ENCODE measurements around the gene ATPAF2. TPM values are rescaled to one million over a fixed set of nuclear protein-coding genes. Genes with fewer than 3 reads are reported as not detected.

The ATPAF2 gene
- total and polyA plus RNA-seq, 5 donors from 2014 or later = 10.9 to 25.1 (median 13.2) TPM

DNA sequence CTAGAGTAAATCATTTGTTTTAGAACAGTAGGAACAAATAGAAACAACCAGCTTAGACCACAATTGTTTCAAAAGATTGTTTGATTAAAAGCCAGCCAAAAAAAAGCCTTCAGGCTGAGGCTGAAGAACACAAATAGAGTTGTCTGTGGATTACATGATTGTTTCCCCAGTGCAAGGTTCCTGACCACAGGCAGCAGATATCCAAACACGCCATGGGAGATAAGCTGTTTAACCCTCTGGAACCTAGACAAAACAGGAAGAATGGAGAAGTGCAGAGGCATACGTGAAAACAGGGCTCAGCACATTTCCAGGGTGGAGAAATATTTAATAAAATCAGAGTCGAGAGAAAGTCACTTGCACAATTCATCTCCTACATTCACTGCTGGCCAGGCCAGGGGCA lies 21.0 kb downstream of the ATPAF2 start:
- Mint-ChIP-seq H3K4me3 (no peak overlapping the region), H3K4me1 (peaks cover 0 to 4% (median 0%) of the 10 kb centered on the region in 4 donors), H3K36me3 (peaks cover 12% of the 10 kb centered on the region), H3K27me3 (no peaks in the 10 kb centered on the region), H3K27ac (peak overlapping the region in 1 of 3 donors; percentile 21), H3K9me3 (no peaks in the 10 kb centered on the region)
- no peak for ATAC-seq (ENCODE audit: low read depth in 2 of 2)
- H3K4me3 ChIP-seq (ENCODE audit: low read depth, low read length) = no peak overlapping the region
- peaks cover 21% of the 10 kb centered on the region for H3K36me3 ChIP-seq (ENCODE audit: control insufficient read depth, insufficient read depth, low read length)
- H3K9me3 ChIP-seq (ENCODE audit: control insufficient read depth in 2 of 2, low read length in 2 of 2) = no peaks in the 10 kb centered on the region
- H3K4me1 ChIP-seq (ENCODE audit: control insufficient read depth, insufficient read depth, low read length, poor library complexity, severe bottlenecking) = no peaks in the 10 kb centered on the region
- DNase-seq = no peak
- no peaks in the 10 kb centered on the region for H3K27me3 ChIP-seq (ENCODE audit: control insufficient read depth, insufficient read depth, low read length)
- H3K27ac ChIP-seq (ENCODE audit: insufficient read depth, low read length, poor library complexity, severe bottlenecking) = no peak overlapping the region

GRCh38 chr17:18016426-18016825 lies 22.5 kb downstream of the ATPAF2 start:
- Histone ChIP-seq H3K27ac (ENCODE audit: insufficient read depth, low read length, poor library complexity, severe bottlenecking) (no peak overlapping the region), H3K9me3 (ENCODE audit: control insufficient read depth in 2 of 2, low read length in 2 of 2) (no peaks in the 10 kb centered on the region), H3K36me3 (ENCODE audit: control insufficient read depth, insufficient read depth, low read length) (peaks cover 20% of the 10 kb centered on the region), H3K4me1 (ENCODE audit: control insufficient read depth, insufficient read depth, low read length, poor library complexity, severe bottlenecking) (no peaks in the 10 kb centered on the region), H3K4me3 (ENCODE audit: low read depth, low read length) (no peak overlapping the region), H3K27me3 (ENCODE audit: control insufficient read depth, insufficient read depth, low read length) (no peaks in the 10 kb centered on the region)
- Mint-ChIP-seq H3K27ac (no peak overlapping the region), H3K36me3 (peaks cover 16% of the 10 kb centered on the region), H3K27me3 (no peaks in the 10 kb centered on the region), H3K4me1 (peaks cover 0 to 4% (median 0%) of the 10 kb centered on the region in 4 donors), H3K9me3 (no peaks in the 10 kb centered on the region), H3K4me3 (no peak overlapping the region)
- ATAC-seq (ENCODE audit: low read depth in 2 of 2) = no peak
- DNase-seq = no peak

GRCh38 chr17:18015593-18015992 lies 23.4 kb downstream of the ATPAF2 start:
- Histone ChIP-seq H3K27me3 (ENCODE audit: control insufficient read depth, insufficient read depth, low read length) (no peaks in the 10 kb centered on the region), H3K9me3 (ENCODE audit: control insufficient read depth in 2 of 2, low read length in 2 of 2) (no peaks in the 10 kb centered on the region), H3K36me3 (ENCODE audit: control insufficient read depth, insufficient read depth, low read length) (peaks cover 15% of the 10 kb centered on the region), H3K27ac (ENCODE audit: insufficient read depth, low read length, poor library complexity, severe bottlenecking) (no peak overlapping the region), H3K4me1 (ENCODE audit: control insufficient read depth, insufficient read depth, low read length, poor library complexity, severe bottlenecking) (no peaks in the 10 kb centered on the region), H3K4me3 (ENCODE audit: low read depth, low read length) (no peak overlapping the region)
- no peak overlapping the region for H3K27ac Mint-ChIP-seq
- no peaks in the 10 kb centered on the region for H3K27me3 Mint-ChIP-seq
- H3K9me3 Mint-ChIP-seq = no peaks in the 10 kb centered on the region
- H3K4me3 Mint-ChIP-seq = no peak overlapping the region
- peaks cover 0 to 4% (median 0%) of the 10 kb centered on the region in 4 donors for H3K4me1 Mint-ChIP-seq
- ATAC-seq (ENCODE audit: low read depth in 2 of 2) = no peak
- DNase-seq = no peak
- H3K36me3 Mint-ChIP-seq = peaks cover 16% of the 10 kb centered on the region

DNA sequence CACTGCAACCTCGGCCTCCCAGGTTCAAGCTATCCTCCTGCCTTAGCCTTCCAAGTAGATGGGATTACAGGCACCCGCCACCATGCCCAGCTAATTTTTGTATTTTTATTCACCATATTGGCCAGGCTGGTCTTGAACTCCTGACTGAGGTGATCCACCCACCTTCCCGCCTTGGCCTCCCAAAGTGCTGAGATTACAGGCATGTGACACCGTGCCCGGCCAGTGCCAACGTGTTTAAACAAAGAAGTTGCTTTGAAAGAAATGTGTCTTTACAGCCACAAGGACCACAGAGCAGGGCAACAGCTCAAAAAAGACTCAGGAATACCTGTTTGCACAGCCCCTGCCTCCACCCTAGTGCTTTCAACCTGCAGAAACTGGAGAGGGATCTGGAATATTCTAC lies 25.0 kb downstream of the ATPAF2 start:
- H3K4me3 Mint-ChIP-seq = no peak overlapping the region
- H3K4me1 Mint-ChIP-seq = peaks cover 0 to 4% (median 0%) of the 10 kb centered on the region in 4 donors
- ATAC-seq (ENCODE audit: low read depth in 2 of 2) (no peak), DNase-seq (no peak)
- no peaks in the 10 kb centered on the region for H3K27me3 Mint-ChIP-seq
- H3K27ac Mint-ChIP-seq = no peak overlapping the region
- no peaks in the 10 kb centered on the region for H3K9me3 Mint-ChIP-seq
- no peaks in the 10 kb centered on the region for H3K27me3 ChIP-seq (ENCODE audit: control insufficient read depth, insufficient read depth, low read length)
- no peak overlapping the region for H3K4me3 ChIP-seq (ENCODE audit: low read depth, low read length)
- no peak overlapping the region for H3K27ac ChIP-seq (ENCODE audit: insufficient read depth, low read length, poor library complexity, severe bottlenecking)
- H3K9me3 ChIP-seq (ENCODE audit: control insufficient read depth in 2 of 2, low read length in 2 of 2) = no peaks in the 10 kb centered on the region
- H3K4me1 ChIP-seq (ENCODE audit: control insufficient read depth, insufficient read depth, low read length, poor library complexity, severe bottlenecking) = no peaks in the 10 kb centered on the region
- H3K36me3 Mint-ChIP-seq = peaks cover 22% of the 10 kb centered on the region
- H3K36me3 ChIP-seq (ENCODE audit: control insufficient read depth, insufficient read depth, low read length) = peaks cover 11% of the 10 kb centered on the region

- H3K4me1 Mint-ChIP-seq = peaks cover 0 to 4% (median 0%) of the 10 kb centered on the region in 4 donors
- H3K36me3 Mint-ChIP-seq = peaks cover 29% of the 10 kb centered on the region
- H3K4me3 Mint-ChIP-seq = no peak overlapping the region
- ATAC-seq (ENCODE audit: low read depth in 2 of 2) = no peak
- H3K9me3 Mint-ChIP-seq = no peaks in the 10 kb centered on the region
- DNase-seq = no peak
- Histone ChIP-seq H3K36me3 (ENCODE audit: control insufficient read depth, insufficient read depth, low read length) (peaks cover 11% of the 10 kb centered on the region), H3K27ac (ENCODE audit: insufficient read depth, low read length, poor library complexity, severe bottlenecking) (no peak overlapping the region), H3K4me3 (ENCODE audit: low read depth, low read length) (no peak overlapping the region), H3K4me1 (ENCODE audit: control insufficient read depth, insufficient read depth, low read length, poor library complexity, severe bottlenecking) (no peaks in the 10 kb centered on the region), H3K27me3 (ENCODE audit: control insufficient read depth, insufficient read depth, low read length) (no peaks in the 10 kb centered on the region), H3K9me3 (ENCODE audit: control insufficient read depth in 2 of 2, low read length in 2 of 2) (no peaks in the 10 kb centered on the region)
- H3K27ac Mint-ChIP-seq = no peak overlapping the region
- H3K27me3 Mint-ChIP-seq = no peaks in the 10 kb centered on the region
Observed at GRCh38 chr17:18011286-18011685, 27.7 kb downstream of the ATPAF2 start.

- no peak overlapping the region for H3K27ac Mint-ChIP-seq
- Histone ChIP-seq H3K36me3 (ENCODE audit: control insufficient read depth, insufficient read depth, low read length) (peaks cover 2% of the 10 kb centered on the region), H3K27me3 (ENCODE audit: control insufficient read depth, insufficient read depth, low read length) (no peaks in the 10 kb centered on the region), H3K4me1 (ENCODE audit: control insufficient read depth, insufficient read depth, low read length, poor library complexity, severe bottlenecking) (no peaks in the 10 kb centered on the region), H3K9me3 (ENCODE audit: control insufficient read depth in 2 of 2, low read length in 2 of 2) (no peaks in the 10 kb centered on the region), H3K27ac (ENCODE audit: insufficient read depth, low read length, poor library complexity, severe bottlenecking) (no peak overlapping the region), H3K4me3 (ENCODE audit: low read depth, low read length) (no peak overlapping the region)
- no peaks in the 10 kb centered on the region for H3K27me3 Mint-ChIP-seq
- no peak for DNase-seq
- H3K4me3 Mint-ChIP-seq = no peak overlapping the region
- no peaks in the 10 kb centered on the region for H3K9me3 Mint-ChIP-seq
- H3K36me3 Mint-ChIP-seq = peaks cover 33% of the 10 kb centered on the region
- peaks cover 0 to 4% (median 1%) of the 10 kb centered on the region in 4 donors for H3K4me1 Mint-ChIP-seq
- ATAC-seq (ENCODE audit: low read depth in 2 of 2) = no peak
Observed at GRCh38 chr17:18009609-18010420, 29.2 kb downstream of the ATPAF2 start.

- Mint-ChIP-seq H3K4me1 (peaks cover 0 to 4% (median 1%) of the 10 kb centered on the region in 4 donors), H3K9me3 (no peaks in the 10 kb centered on the region), H3K36me3 (peaks cover 33% of the 10 kb centered on the region), H3K27ac (peak overlapping the region in 1 of 3 donors; percentile 46), H3K4me3 (no peak overlapping the region), H3K27me3 (no peaks in the 10 kb centered on the region)
- no peak overlapping the region for H3K4me3 ChIP-seq (ENCODE audit: low read depth, low read length)
- no peak overlapping the region for H3K27ac ChIP-seq (ENCODE audit: insufficient read depth, low read length, poor library complexity, severe bottlenecking)
- no peak for DNase-seq
- no peaks in the 10 kb centered on the region for H3K27me3 ChIP-seq (ENCODE audit: control insufficient read depth, insufficient read depth, low read length)
- peaks cover 2% of the 10 kb centered on the region for H3K36me3 ChIP-seq (ENCODE audit: control insufficient read depth, insufficient read depth, low read length)
- no peaks in the 10 kb centered on the region for H3K9me3 ChIP-seq (ENCODE audit: control insufficient read depth in 2 of 2, low read length in 2 of 2)
- no peak for ATAC-seq (ENCODE audit: low read depth in 2 of 2)
- no peaks in the 10 kb centered on the region for H3K4me1 ChIP-seq (ENCODE audit: control insufficient read depth, insufficient read depth, low read length, poor library complexity, severe bottlenecking)
Observed at GRCh38 chr17:18008496-18009268, 30.3 kb downstream of the ATPAF2 start.
